NOMO-1 treated with DMSO at 0.1 percent for 48 hours (cell line): ENCODE data around the gene STX1B.

Source experiments
- DNase-seq: peaks from one replicate; lab custom pipeline; 2025; ENCODE audit not compliant: unreplicated experiment; lab: John Stamatoyannopoulos, UW

Gene STX1B

DNA sequence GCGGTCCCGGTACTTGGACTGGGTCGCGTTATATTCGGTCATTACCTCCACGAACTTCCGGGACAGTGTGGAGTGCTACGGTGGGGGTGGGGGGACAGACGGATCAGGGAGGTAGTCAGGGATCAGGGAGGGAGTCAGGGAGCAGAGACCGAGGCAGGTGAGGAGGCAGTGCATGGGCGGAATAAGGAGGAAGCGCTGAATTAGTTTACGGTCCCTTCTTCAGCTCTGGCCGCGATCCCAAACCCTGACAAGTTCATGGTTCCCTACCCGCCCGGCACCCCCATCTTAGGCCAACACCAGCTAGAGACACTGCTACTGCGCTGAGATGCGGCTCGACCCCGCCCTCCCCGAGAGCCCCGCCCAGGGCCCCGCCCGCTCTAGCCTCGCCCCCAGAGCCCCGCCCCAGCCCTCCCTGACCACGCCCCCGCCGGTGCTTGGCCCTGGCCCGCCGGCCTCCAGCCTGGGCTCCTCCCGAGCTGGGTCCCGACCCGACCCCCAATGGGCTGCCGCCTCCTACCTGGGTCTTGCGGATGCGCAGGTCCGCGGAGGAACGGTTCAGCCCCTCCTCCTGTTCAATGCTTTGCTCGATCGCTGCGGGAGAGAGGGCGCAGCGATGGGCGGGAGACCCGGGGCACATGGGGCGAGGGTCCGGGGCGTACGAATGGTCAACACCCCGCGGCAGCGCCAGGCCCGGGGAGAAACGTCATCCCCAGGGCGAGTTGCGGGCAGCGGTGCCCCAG, 13.3 kb downstream of the STX1B start:
- peak; percentile 75 for DNase-seq

DNA sequence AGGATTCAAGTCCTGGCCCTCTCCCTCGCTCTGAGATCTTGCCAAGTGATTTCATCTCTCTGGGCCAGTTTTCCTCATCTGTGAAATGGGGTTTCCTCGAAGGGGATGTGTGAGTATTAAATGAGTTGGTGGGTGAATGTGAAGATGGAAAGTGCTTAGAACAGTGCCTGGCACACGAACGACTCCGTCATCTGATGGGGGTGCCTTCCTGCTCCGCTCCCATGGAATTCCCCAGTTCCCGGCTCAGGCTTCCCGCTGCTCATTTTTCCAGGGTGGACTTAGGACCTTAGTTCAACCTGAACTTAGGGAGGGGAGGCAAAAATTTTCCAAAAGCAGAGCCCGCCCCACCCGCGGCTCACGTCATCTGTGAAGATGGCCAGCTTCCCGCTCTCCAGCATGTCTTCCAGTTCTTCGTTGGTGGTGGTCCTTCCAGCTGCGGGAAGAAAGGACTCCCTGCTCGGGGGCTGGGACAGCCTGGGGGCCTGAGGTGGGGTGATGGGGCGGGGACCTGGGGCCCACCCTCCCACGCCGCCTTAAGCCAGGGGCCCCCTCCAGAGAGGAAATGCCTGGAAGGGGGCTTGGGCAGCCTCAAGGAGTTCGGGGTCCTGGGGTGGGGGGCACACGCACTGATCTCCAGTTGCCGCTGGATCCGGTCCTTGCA, 14.0 kb downstream of the STX1B start:
- no peak for DNase-seq

DNA sequence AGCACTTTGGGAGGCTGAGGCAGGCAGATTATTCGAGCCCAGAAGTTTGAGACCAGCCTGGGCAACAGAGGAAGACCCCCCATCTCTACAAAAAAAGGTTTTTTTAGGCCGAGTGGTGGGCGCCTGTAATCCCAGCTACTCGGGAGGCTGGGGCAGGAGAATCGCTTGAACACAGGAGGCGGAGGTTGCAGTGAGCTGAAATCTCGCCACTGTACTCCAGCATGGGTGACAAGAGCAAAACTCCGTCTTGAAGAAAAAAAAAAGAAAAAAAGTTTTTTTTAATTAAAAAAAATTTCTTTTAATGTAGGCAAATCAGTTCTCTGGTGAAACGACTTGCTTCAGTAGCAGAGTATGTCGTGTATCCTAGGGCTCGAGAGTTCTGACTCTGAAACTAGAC, 14.5 kb downstream of the STX1B start:
- DNase-seq: no peak

GRCh38 chr16:30992931-30993816, 17.3 kb downstream of the STX1B start:
- peak; percentile 54 for DNase-seq

DNA sequence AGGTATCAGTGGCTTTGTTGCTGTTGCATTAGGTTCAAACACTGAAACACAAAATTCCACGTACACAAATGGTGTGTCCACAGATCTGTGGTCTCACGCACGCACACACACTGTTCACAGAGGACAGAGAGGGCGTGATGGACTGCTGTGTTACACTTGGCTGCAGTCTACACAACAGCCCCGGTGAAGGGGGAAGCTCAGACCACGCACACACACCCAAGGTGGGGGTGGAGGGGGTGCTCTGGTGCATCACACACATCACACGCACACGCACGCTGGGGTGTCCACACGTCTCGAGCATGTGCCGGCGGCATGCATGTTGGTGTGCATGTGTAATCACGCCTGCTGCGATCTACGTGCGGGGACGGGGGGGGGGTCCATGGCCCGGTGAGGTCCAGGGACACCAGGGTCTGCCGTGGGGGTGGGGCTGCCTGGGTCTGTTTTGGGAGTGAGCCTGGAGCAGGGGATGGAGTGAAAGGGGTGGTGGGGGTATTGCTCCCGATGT, 18.1 kb downstream of the STX1B start:
- DNase-seq: no peak

DNA sequence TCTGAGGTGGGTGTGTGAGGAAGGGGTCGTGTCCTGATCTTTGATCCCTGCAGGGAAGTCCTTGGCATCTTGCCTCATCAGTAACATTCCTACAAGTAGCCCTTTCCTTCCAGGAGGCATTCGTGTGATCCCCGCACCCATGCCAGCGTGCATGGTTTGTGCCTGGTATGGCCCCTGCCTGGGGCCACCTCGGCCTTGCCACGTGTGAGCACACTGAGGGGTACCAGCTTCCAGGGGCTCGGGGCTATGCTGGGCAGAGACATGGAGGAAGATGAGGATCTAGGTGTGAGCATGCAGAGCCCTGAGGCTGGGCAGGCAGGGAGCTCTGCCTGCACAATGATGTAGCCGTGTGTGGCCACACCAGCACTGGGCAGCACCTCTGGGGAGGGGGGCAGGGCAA, 19.4 kb downstream of the STX1B start:
- DNase-seq: no peak

DNA sequence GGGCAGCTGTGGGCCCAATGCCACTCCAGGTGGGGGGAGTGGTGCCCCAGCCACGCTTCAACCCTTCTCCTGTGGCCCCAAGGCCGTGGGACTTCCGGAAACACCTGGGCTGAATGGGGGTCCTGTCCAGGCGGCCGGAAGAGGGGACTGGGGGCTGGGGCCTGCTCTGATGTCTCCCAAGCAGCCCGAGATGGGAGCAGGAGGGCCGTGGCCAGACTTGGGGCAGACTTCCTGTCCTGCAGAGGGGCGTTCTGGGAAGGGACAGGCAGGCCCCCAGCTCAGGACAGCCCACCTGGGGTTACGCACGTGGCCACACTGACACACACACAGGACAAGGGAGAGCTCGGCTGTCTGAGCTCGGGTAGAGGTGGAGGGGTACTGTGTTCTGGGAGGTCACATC, 20.3 kb downstream of the STX1B start:
- DNase-seq: no peak

DNA sequence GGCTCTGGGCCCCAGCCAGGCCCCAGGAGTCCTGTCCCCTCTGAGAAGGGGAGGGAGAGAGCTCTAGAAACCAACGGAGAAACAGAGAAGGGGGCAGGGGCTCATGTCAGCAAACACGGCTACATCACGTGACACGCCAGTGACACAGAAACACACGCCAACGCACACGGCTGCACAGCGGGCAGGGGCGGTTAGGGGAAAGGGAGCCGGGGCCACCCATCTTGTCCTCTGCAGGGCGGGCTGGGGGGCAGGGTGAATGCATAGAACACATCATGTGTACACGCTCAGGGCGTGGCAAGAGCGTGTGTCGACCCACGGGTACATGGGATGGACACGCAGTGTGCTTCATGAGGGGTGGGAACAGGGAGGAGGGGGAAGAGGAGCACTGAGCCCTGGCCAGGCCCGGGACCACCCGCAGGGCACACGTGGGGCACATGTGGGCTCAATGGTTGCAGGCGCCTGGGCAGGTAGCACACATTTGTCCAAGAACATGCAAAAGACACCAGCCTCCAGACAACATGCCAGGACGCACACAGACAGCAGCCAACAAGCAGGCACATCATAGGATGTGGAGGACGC, 20.9 kb downstream of the STX1B start:
- no peak for DNase-seq

- no peak for DNase-seq
Observed at GRCh38 chr16:30987581-30988190, 22.8 kb downstream of the STX1B start.

DNA sequence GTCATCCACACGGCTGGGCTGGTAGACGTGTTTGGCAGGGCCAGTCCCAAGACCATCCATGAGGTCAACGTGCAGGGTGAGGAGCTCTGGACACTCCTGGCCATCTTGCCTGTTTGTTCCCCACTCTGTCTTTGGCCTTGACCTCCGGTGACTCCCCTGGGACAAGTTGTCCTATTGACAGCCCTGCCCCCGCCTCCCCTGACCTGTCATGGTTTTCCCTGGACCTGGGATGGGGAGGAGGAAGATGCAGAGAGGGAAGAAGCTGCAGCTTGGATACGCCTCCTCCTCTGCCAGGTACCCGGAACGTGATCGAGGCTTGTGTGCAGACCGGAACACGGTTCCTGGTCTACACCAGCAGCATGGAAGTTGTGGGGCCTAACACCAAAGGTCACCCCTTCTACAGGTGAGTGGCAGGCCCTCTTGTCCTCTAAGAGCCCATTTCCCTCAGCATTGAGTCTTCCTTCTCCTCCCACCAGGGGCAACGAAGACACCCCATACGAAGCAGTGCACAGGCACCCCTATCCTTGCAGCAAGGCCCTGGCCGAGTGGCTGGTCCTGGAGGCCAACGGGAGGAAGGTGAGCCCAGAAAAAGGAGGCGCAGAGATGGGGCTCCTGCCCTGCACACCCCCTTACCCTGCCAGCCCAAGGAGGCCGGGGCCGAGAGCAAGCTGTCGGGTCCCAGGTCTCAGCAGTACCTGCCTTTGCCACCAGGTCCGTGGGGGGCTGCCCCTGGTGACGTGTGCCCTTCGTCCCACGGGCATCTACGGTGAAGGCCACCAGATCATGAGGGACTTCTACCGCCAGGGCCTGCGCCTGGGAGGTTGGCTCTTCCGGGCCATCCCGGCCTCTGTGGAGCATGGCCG, 24.1 kb downstream of the STX1B start:
- no peak for DNase-seq

DNA sequence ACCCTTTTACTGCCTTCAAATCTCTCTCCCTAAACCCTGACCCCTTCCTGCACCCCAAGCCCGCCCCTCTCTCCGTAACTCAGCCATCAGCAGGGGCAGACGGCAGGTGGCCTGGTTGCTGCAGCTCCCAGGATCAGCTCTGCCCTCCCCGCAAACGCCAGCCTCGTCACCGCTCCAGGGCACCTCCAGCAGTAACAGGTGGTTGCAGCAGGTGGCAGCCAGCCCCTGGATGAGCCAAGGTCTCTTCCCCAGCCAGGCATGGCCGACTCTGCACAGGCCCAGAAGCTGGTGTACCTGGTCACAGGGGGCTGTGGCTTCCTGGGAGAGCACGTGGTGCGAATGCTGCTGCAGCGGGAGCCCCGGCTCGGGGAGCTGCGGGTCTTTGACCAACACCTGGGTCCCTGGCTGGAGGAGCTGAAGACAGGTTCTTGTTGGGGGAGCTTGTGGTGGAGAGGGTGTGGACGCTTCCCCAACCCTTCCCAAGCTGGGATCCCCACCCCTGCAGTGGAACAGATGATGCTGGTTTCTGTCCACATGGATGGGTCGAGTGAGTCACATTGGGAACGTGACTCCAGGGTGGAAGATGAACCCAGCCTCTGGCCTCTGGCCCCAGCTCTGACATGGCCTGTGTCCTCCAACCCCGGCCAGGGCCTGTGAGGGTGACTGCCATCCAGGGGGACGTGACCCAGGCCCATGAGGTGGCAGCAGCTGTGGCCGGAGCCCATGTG, 24.9 kb downstream of the STX1B start:
- no peak for DNase-seq

DNA sequence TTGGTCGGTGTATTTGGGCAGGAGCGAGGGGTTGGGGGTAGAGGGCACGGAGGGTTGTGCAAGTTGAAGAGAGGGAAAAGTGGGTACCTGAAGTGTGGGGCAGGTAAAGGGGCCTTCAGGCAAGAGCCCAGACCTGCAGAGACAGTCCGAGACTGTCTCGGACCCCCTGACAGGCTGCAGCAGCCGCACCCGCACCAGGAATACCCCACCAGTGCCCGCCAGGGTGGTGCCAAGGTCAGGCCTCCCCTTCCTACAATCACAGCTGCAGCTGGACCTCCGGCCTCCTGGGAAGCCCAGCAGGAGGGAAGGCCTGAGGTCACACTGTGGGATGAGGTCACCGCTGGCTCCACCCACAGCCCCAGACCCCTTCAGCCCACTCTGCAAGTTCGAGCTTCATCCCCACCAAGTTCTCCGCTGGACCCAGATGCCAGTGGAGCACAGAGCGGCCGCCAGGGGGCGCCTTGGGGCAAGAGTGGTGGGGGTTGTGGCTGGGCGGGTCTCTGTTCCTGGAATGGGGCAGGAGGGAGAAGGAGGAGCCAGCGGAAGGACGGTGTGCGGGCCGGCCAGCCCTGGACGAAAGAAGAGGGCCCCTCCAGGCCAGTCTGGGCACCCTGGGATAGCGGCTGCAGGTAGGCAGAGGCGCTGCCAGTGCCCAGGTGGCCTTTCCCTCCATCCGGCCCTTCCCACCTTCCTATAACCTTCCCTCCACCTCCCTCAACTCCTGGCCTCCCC, 25.6 kb downstream of the STX1B start, which contains the start of gene HSD3B7:
HSD3B7 (plus strand) TSS at position 539 of the 732 bp plus-strand sequence. CDS start 452 bp downstream, outside the sequence.
- peak; percentile 70 for DNase-seq

- no peak for DNase-seq
Observed at GRCh38 chr16:30983898-30984610, 26.4 kb downstream of the STX1B start.

DNA sequence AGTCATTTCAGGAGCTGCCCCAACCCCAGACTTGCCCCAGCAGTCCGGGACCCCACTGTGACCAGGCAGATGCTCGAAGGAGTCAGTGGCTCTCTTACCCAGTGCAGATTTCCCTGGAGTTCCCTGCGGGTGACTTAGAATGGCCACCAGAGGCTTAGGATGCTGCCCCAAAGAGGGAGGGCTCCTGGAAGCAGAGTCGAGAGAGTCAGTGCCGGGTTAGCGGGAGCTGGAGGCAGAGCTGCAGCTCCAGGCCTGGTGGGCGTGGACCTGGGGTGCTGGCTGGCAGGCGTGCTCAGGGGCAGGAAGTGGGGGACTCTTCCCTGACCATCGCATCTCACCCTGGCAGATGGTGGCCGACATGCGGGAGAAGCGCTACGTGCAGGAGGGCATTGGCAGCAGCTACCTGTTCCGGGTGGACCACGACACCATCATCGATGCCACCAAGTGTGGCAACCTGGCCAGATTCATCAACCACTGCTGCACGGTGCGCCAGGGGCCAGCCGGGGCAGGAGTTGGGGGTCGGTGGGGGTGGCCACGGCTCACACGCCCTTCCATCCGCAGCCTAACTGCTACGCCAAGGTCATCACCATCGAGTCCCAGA, 27.0 kb downstream of the STX1B start:
- no peak for DNase-seq

GRCh38 chr16:30982548-30983288, 27.7 kb downstream of the STX1B start:
- no peak for DNase-seq

- no peak for DNase-seq
Observed at GRCh38 chr16:30980959-30981358, 29.5 kb downstream of the STX1B start.

GRCh38 chr16:30980434-30980833, 30.0 kb downstream of the STX1B start:
- no peak for DNase-seq
